ENCODE results near the gene NUDT3.
"Not testable (repeated sequence)": the region's sequence is repeated elsewhere in the genome, so short reads cannot be mapped to it uniquely, and the experiment has no call there.

NUDT3 gene

GRCh38 chr6:34360556-34360955, 31.9 kb downstream of the NUDT3 start:
- no peak overlapping the region for H3K27ac ChIP-seq
- H3K9ac ChIP-seq = no peak overlapping the region
- 0 out of 2 replicates have a peak, but pooled peaks cover 7% of the 10 kb centered on the region for H3K36me3 ChIP-seq
- no peak overlapping the region for H3K4me2 ChIP-seq
- no peaks in the 10 kb centered on the region for H3K27me3 ChIP-seq
- no peak for TF ChIP-seq Cebpa-rat (IDR thresholded peaks at IDR 0.05)
- no peak overlapping the region for H3K4me3 ChIP-seq
- H3K4me1 ChIP-seq = peaks cover 15% of the 10 kb centered on the region; the same call in 1 of the 2 replicates
- peaks cover 100% of the 10 kb centered on the region for H4K20me1 ChIP-seq
- no peaks in the 10 kb centered on the region for H3K9me3 ChIP-seq

DNA sequence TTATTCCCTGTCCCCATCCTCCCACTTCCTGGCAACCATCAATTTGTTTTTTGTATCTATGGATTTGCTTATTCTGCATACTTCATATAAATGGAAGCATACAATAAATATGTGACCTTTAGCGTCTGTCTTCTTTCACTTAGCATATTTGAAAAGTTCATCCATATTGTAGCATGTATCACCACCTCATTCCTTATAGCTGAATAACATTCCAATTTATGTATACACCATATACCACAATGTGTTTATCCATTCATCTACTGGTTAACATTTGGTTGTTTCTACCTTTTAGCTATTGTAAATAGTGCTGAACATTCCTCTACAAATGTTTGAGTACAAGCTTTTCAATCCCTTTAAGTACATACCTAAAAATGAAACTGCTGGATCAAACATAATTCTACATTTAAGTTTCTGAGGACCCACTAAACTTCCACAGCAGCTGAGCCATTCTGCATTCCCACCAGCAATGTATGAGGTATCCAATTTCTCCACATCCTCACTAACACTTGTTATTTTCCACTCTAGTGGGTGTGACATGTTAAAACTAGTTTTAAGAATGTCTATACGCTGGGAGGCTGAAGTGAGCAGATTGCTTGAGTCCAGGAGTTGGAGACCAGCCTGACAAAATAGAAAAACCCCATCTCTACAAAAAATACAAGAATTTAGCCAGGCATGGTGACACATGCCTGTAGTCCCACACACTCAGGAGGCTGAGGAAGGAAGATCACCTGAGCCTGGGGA, 32.9 kb downstream of the NUDT3 start:
- Histone ChIP-seq H3K9me3 (no peaks in the 10 kb centered on the region), H3K36me3 (0 out of 2 replicates have a peak, but pooled peaks cover 7% of the 10 kb centered on the region), H3K9ac (no peak overlapping the region), H3K27me3 (no peaks in the 10 kb centered on the region), H3K4me2 (no peak overlapping the region), H3K4me3 (no peak overlapping the region), H3K4me1 (peaks cover 15% of the 10 kb centered on the region; the same call in 1 of the 2 replicates), H4K20me1 (peaks cover 100% of the 10 kb centered on the region), H3K27ac (no peak overlapping the region)
- no peak for TF ChIP-seq Cebpa-rat (IDR thresholded peaks at IDR 0.05)

GRCh38 chr6:34358389-34358905, 34.0 kb downstream of the NUDT3 start:
- Histone ChIP-seq H3K27ac (no peak overlapping the region), H3K4me2 (no peak overlapping the region), H3K4me1 (peaks cover 13% of the 10 kb centered on the region; the same call in 1 of the 2 replicates), H3K36me3 (0 out of 2 replicates have a peak, but pooled peaks cover 7% of the 10 kb centered on the region), H3K4me3 (no peak overlapping the region), H4K20me1 (peaks cover 98% of the 10 kb centered on the region), H3K9me3 (no peaks in the 10 kb centered on the region), H3K27me3 (no peaks in the 10 kb centered on the region), H3K9ac (no peak overlapping the region)
- TF ChIP-seq Cebpa-rat (IDR thresholded peaks at IDR 0.05) = no peak

- no peak overlapping the region for H3K27ac ChIP-seq
- no peak overlapping the region for H3K9ac ChIP-seq
- H3K4me3 ChIP-seq = no peak overlapping the region
- peaks cover 8% of the 10 kb centered on the region; the same call in 1 of the 2 replicates for H3K4me1 ChIP-seq
- H3K9me3 ChIP-seq = no peaks in the 10 kb centered on the region
- no peak overlapping the region for H3K4me2 ChIP-seq
- H3K27me3 ChIP-seq = no peaks in the 10 kb centered on the region
- TF ChIP-seq Cebpa-rat (IDR thresholded peaks at IDR 0.05) = no peak
- 0 out of 2 replicates have a peak, but pooled peaks cover 7% of the 10 kb centered on the region for H3K36me3 ChIP-seq
- peaks cover 98% of the 10 kb centered on the region for H4K20me1 ChIP-seq
Measured at GRCh38 chr6:34357937-34358336, 34.5 kb downstream of the NUDT3 start.

DNA sequence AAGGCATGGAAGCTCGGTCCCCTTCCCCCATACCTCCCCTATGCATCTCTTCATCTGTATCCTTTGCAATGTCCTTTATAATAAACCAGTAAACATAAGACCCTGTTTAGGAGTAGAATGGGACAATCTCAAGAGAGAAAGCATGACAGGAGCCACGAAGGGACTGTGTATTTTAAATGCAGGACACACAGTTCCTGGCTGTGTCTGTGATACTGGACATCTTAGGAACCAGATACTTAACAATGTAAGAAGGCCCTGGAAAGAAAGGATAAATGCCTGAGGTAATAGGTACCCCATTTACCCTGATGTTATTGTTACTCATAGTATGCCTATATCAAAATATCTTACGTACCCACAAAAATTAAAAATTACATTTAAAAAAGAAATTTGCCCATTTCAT, 36.6 kb downstream of the NUDT3 start:
- no peaks in the 10 kb centered on the region for H3K27me3 ChIP-seq
- peaks cover 98% of the 10 kb centered on the region for H4K20me1 ChIP-seq

GRCh38 chr6:34354230-34354629, 38.2 kb downstream of the NUDT3 start:
- Histone ChIP-seq H3K4me1 (peaks cover 12% of the 10 kb centered on the region; the same call in 1 of the 2 replicates), H4K20me1 (peaks cover 98% of the 10 kb centered on the region)
- H3K36me3 ChIP-seq, H3K27ac ChIP-seq, H3K27me3 ChIP-seq, H3K4me3 ChIP-seq, H3K4me2 ChIP-seq, H3K9me3 ChIP-seq, H3K9ac ChIP-seq: not testable (repeated sequence)

More for the DNA sequence above, 36.6 kb downstream of the NUDT3 start:
- H3K4me1 ChIP-seq = peaks cover 7% of the 10 kb centered on the region; the same call in 1 of the 2 replicates
- no peak overlapping the region for H3K27ac ChIP-seq
- H3K9me3 ChIP-seq = no peaks in the 10 kb centered on the region
- H3K9ac ChIP-seq = no peak overlapping the region
- TF ChIP-seq Cebpa-rat (IDR thresholded peaks at IDR 0.05) = no peak
- no peak overlapping the region for H3K4me2 ChIP-seq
- H3K36me3 ChIP-seq = 0 out of 2 replicates have a peak, but pooled peaks cover 4% of the 10 kb centered on the region
- H3K4me3 ChIP-seq = no peak overlapping the region

DNA sequence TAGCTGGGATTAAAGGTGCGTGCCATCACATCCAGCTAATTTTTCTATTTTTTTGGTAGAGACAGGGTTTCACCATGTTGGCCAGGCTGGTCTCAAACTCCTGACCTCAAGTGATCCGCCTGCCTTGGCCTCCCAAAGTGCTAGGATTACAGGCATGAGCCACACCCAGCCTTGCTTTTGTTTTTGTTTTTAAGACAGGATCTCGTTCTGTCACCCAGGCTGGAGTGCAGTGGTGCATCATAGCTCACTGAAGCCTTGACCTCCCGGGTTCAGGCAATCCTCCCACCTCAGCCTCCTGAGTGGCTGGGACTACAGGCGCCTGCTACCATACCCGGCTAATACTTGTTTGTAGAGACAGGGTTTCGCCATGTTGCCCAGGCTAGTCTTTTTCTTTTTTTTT, 38.9 kb downstream of the NUDT3 start:
- H3K27ac ChIP-seq, H3K36me3 ChIP-seq, H3K4me2 ChIP-seq, H3K9me3 ChIP-seq, H3K4me3 ChIP-seq, H3K27me3 ChIP-seq, H3K9ac ChIP-seq: not testable (repeated sequence)
- Histone ChIP-seq H4K20me1 (peaks cover 98% of the 10 kb centered on the region), H3K4me1 (peaks cover 12% of the 10 kb centered on the region; the same call in 1 of the 2 replicates)

GRCh38 chr6:34352305-34352937, 40.0 kb downstream of the NUDT3 start:
- no peak overlapping the region for H3K9ac ChIP-seq
- no peak overlapping the region for H3K4me2 ChIP-seq
- peaks cover 15% of the 10 kb centered on the region for H3K4me1 ChIP-seq
- no peak overlapping the region for H3K27ac ChIP-seq
- H3K9me3 ChIP-seq = no peaks in the 10 kb centered on the region
- no peak overlapping the region for H3K4me3 ChIP-seq
- H3K36me3 ChIP-seq = 0 out of 2 replicates have a peak, but pooled peaks cover 4% of the 10 kb centered on the region
- H3K27me3 ChIP-seq = no peaks in the 10 kb centered on the region
- TF ChIP-seq Cebpa-rat (IDR thresholded peaks at IDR 0.05) = no peak
- peaks cover 98% of the 10 kb centered on the region for H4K20me1 ChIP-seq

DNA sequence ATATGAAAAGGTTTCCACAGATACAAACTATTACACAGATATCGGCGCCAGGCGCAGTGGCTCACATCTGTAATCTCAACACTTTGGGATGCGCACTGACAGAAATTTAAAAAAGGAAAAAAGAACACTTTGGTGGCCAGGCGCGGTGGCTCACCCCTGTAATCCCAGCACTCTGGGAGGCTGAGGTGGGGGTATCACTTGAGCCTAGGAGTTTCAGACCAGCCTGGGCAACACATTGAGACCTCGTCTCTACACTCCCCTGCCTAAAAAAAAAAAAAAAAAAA, 41.6 kb downstream of the NUDT3 start:
- no peaks in the 10 kb centered on the region for H3K27me3 ChIP-seq

More for the DNA sequence above, 41.6 kb downstream of the NUDT3 start:
- Histone ChIP-seq H3K9me3 (no peaks in the 10 kb centered on the region), H3K27ac (no peak overlapping the region), H3K9ac (no peak overlapping the region), H3K4me1 (peaks cover 28% of the 10 kb centered on the region), H3K4me2 (no peak overlapping the region), H4K20me1 (peaks cover 98% of the 10 kb centered on the region), H3K4me3 (no peak overlapping the region), H3K36me3 (no peaks in the 10 kb centered on the region)
- no peak for TF ChIP-seq Cebpa-rat (IDR thresholded peaks at IDR 0.05)

All from BLaER1 (cell line).